HepG2 (cell line): ENCODE results near the gene ALMS1. TPM values are rescaled to one million over a fixed set of nuclear protein-coding genes. Genes with fewer than 3 reads are reported as not detected.

Experiments
- ATAC-seq: fragments of 200-7000 bp; cut with Tn5 transposase; 3 replicates; pipeline ENCODE4 v1.9.1; 2020; ENCODE audit warnings: mild to moderate bottlenecking, moderate library complexity
- BruUV-seq: library from RNA; stranded (reverse); fragments of 400-500 nt; replicated peaks from 2 replicates; lab custom pipeline; 2021; lab: Mats Ljungman, UMichigan
- CTCF ChIA-PET: fragments of 300-600 bp; formaldehyde crosslinking; extraction: SDS; loops from one replicate; lab custom pipeline; 2021; ENCODE audit warnings: low total read pairs, inconsistent platforms, low intra/inter-chr PET ratio; lab: Yijun Ruan, JAX
- POLR2A ChIA-PET: fragments of 350-600 bp; sonication (Branson Sonifier 250); formaldehyde crosslinking; loops from one replicate; lab custom pipeline; 2020; ENCODE audit warnings: antibody characterized with exemption, inconsistent platforms; lab: Yijun Ruan, JAX
- DNase-seq: peaks from one replicate; pipeline ENCODE4 v3.0.0-alpha.2; 2015; ENCODE audit warnings: low spot score
- FAIRE-seq: peaks from 3 replicates; lab custom pipeline; 2011; peaks lifted over from hg19 to GRCh38; lab: Jason Lieb, UNC
- H2AFZ ChIP-seq: one replicate; pipeline ENCODE4 v1.6.1; 2011; ENCODE audit warnings: low read length, inconsistent platforms
- H3K27ac ChIP-seq: fragments of 300-600 bp; 3 replicates; pipeline ENCODE4 v1.8.0; 2011; ENCODE audit warnings: mixed run types, mild to moderate bottlenecking, mixed read lengths, low read length, inconsistent platforms; ENCODE audit not compliant: insufficient read depth; ENCODE audit errors: extremely low read length
- H3K27me3 ChIP-seq, 2 experiments: fragments of 200-600 bp in 1 of 2; 2 replicates in 1 of 2; 3 replicates in 1 of 2; pipeline versions ENCODE4 v1.6.0 to v1.8.0; 2011; ENCODE audit warnings: low read length in 2 of 2, mild to moderate bottlenecking in 2 of 2, moderate library complexity in 2 of 2, inconsistent platforms in 1 of 2; ENCODE audit not compliant: insufficient read depth in 2 of 2, control insufficient read depth in 1 of 2
- H3K36me3 ChIP-seq, 2 experiments: fragments of 200-600 bp in 1 of 2; replicated peaks in 1 of 2; 2 replicates in 1 of 2; 3 replicates in 1 of 2; pipeline versions ENCODE4 v1.5.1 to v1.8.0; 2011; ENCODE audit warnings: low read length in 2 of 2, inconsistent platforms in 1 of 2; ENCODE audit not compliant: insufficient read depth in 2 of 2, control insufficient read depth in 1 of 2
- H3K4me1 ChIP-seq: 2 replicates; pipeline ENCODE4 v1.5.1; 2012; ENCODE audit warnings: low read length, inconsistent platforms; ENCODE audit not compliant: insufficient read depth
- H3K4me2 ChIP-seq: 2 replicates; pipeline ENCODE4 v1.6.0; 2011; ENCODE audit warnings: low read depth, low read length, inconsistent platforms
- H3K4me3 ChIP-seq, 3 experiments: fragments of 200-600 bp in 1 of 3; sonication (generic), shearing (Covaris generic) in 1 of 3; replicated peaks in 1 of 3; 2 replicates each; pipeline ENCODE4 v1.5.1; 2011 to 2016; ENCODE audit warnings: low read length in 3 of 3, inconsistent platforms in 2 of 3, low read depth in 2 of 3, mild to moderate bottlenecking in 2 of 3, control low read depth in 1 of 3, mixed read lengths in 1 of 3; ENCODE audit not compliant: insufficient read depth in 1 of 3
- H3K79me2 ChIP-seq: one replicate; pipeline ENCODE4 v1.6.1; 2011; ENCODE audit warnings: low read length, inconsistent platforms; ENCODE audit not compliant: insufficient read depth
- H3K9ac ChIP-seq: 2 replicates; pipeline ENCODE4 v1.6.0; 2011; ENCODE audit warnings: mild to moderate bottlenecking, low read depth, low read length, inconsistent platforms; ENCODE audit not compliant: insufficient read depth
- H3K9me3 ChIP-seq: 2 replicates; pipeline ENCODE4 v1.5.1; 2012; ENCODE audit warnings: mild to moderate bottlenecking, low read length
- H4K20me1 ChIP-seq: 2 replicates; pipeline ENCODE4 v1.6.0; 2011; ENCODE audit warnings: inconsistent platforms, mild to moderate bottlenecking, low read length, moderate library complexity; ENCODE audit not compliant: insufficient read depth
- EEA1 ChIP-seq: sonication (generic); formaldehyde crosslinking; IDR thresholded peaks from 2 replicates; pipeline ENCODE4 v1.5.1; 2020; ENCODE audit warnings: mild to moderate bottlenecking, missing genetic modification reagents, borderline replicate concordance
- KAT7 ChIP-seq: IDR thresholded peaks from 2 replicates; pipeline ENCODE4 v1.6.1; 2018; ENCODE audit warnings: borderline replicate concordance, missing compliant biosample characterization
- KLF6 ChIP-seq: IDR thresholded peaks from 2 replicates; pipeline ENCODE4 v1.8.0; 2016; ENCODE audit warnings: missing biosample characterization, missing genetic modification reagents
- MAZ ChIP-seq, 2 experiments: sonication (generic) in 1 of 2; formaldehyde crosslinking in 1 of 2; IDR thresholded peaks; 2 replicates each; pipeline versions ENCODE4 v1.5.0 to v1.6.1; 2012 to 2020; ENCODE audit warnings: low read depth in 2 of 2, mild to moderate bottlenecking in 2 of 2, borderline replicate concordance in 1 of 2, improper control_type of control experiment in 1 of 2, low read length in 1 of 2, missing genetic modification reagents in 1 of 2, moderate library complexity in 1 of 2
- NFE2L2 ChIP-seq: fragments of 150-350 bp; IDR thresholded peaks from 2 replicates; pipeline ENCODE4 v1.6.1; 2014; ENCODE audit warnings: low read length
- TAF1 ChIP-seq: sonication (generic); formaldehyde crosslinking; IDR thresholded peaks from 2 replicates; pipeline ENCODE4 v1.4.0; 2020; ENCODE audit warnings: missing genetic modification reagents
- TBX2 ChIP-seq: sonication (generic); formaldehyde crosslinking; IDR thresholded peaks from 2 replicates; pipeline ENCODE4 v1.5.0; 2020; ENCODE audit warnings: missing genetic modification reagents, mild to moderate bottlenecking, borderline replicate concordance
- THAP7 ChIP-seq: sonication (generic); formaldehyde crosslinking; IDR thresholded peaks from 2 replicates; pipeline ENCODE4 v1.8.1; 2023; ENCODE audit warnings: mild to moderate bottlenecking, missing genetic modification reagents
- THAP8 ChIP-seq: sonication (generic); formaldehyde crosslinking; IDR thresholded peaks from 2 replicates; pipeline ENCODE4 v1.5.1; 2020; ENCODE audit warnings: missing genetic modification reagents, mild to moderate bottlenecking, borderline replicate concordance
- YY1 ChIP-seq: IDR thresholded peaks from 2 replicates; pipeline ENCODE4 v1.6.1; 2011; ENCODE audit warnings: low read length, low read depth, moderate library complexity, mild to moderate bottlenecking; ENCODE audit not compliant: insufficient read depth, insufficient replicate concordance
- ZMAT3 ChIP-seq: sonication (generic); formaldehyde crosslinking; conservative IDR thresholded peaks from 2 replicates; pipeline ENCODE4 v1.7.0; 2021; ENCODE audit warnings: missing genetic modification reagents
- ZNF747 ChIP-seq: sonication (generic); formaldehyde crosslinking; IDR thresholded peaks from 2 replicates; pipeline ENCODE4 v1.8.1; 2023; ENCODE audit warnings: missing genetic modification reagents, mild to moderate bottlenecking, borderline replicate concordance
- ZNF839 ChIP-seq: sonication (generic); formaldehyde crosslinking; IDR thresholded peaks from 2 replicates; pipeline ENCODE4 v1.4.0; 2020; ENCODE audit warnings: missing genetic modification reagents, mild to moderate bottlenecking, borderline replicate concordance
- ZNF891 ChIP-seq: sonication (generic); formaldehyde crosslinking; IDR thresholded peaks from 2 replicates; pipeline ENCODE4 v1.5.0; 2020; ENCODE audit warnings: mild to moderate bottlenecking, missing genetic modification reagents
- WGBS: methylation state at CpG from one replicate; pipeline ENCODE4 v1.1.6; 2017; ENCODE audit warnings: low lambda C conversion rate; 5-methylcytosine and 5-hydroxymethylcytosine counted together
- in situ Hi-C: cut with HindIII; loops from 2 replicates; pipeline ENCODE4 v1.10.0; 2017; ENCODE audit warnings: low pct_unique_long_range_greater_than_20kb; ENCODE audit not compliant: extremely low pct_ligation_motif_present
- intact Hi-C: fragments of 100-400 bp; cut with micrococcal nuclease; formaldehyde crosslinking; loops from one replicate; pipeline ENCODE4 v1.10.0; 2022; ENCODE audit not compliant: unreplicated experiment
- polyA plus RNA-seq, 8 experiments: library from polyadenylated mRNA; depleted of rRNA in 3 of 8; stranded (reverse) in 7 of 8; unstranded in 1 of 8; fragments of >200 nt; fragmentation: Illumina TruSeq in 4 of 8; extraction: Trizol in 4 of 8; gene quantifications; 2 replicates each; pipeline versions ENCODE4 v1.2.1 to v1.2.3, GENCODE V29; 2011 to 2016; ENCODE audit warnings: low read depth in 4 of 8, missing spikeins in 1 of 8, mixed read lengths in 1 of 8; ENCODE audit not compliant: insufficient read depth in 1 of 8
- total RNA-seq, 5 experiments: library from RNA; depleted of rRNA; stranded (reverse); fragments of >200 nt; fragmentation: Illumina TruSeq; extraction: Trizol; gene quantifications; 2 replicates each; pipeline ENCODE4 v1.2.3, GENCODE V29; 2016; ENCODE audit warnings: low read depth in 1 of 5
- TF ChIP-seq, protein P1 (sequence below): sonication (generic); formaldehyde crosslinking; IDR thresholded peaks from 2 replicates; pipeline ENCODE4 v1.4.0; 2020; ENCODE audit warnings: mild to moderate bottlenecking, missing genetic modification reagents
- TF ChIP-seq, protein P2 (sequence below): sonication (generic); formaldehyde crosslinking; IDR thresholded peaks from 2 replicates; pipeline ENCODE4 v1.8.0; 2022; ENCODE audit warnings: missing genetic modification reagents, mild to moderate bottlenecking, borderline replicate concordance

The ALMS1 gene
- total and polyA plus RNA-seq, 2 of the 13 experiments (the other 11 are each of a cell fraction or from before 2014, with no cell fraction given), result 12.9 to 21.2 TPM

GRCh38 chr2:73386342-73386868, 769 bp downstream of the ALMS1 start:
- H4K20me1 ChIP-seq, result no peaks in the 10 kb centered on the region
- H3K4me3 ChIP-seq, result peak overlapping the region; percentile 85 to 100 (median 99)
- peak overlapping the region; percentile 94 for H3K4me2 ChIP-seq
- ChIA-PET CTCF (no interaction called here), POLR2A (interaction anchor here (1.4 to 2.2 kb wide), 3 partner anchors 11 to 173 kb away, joined by 3 to 8 read pairs (median 5); partner anchors contain the start of genes CCT7 and SMYD5)
- in situ Hi-C loops, result no loop called here
- H2AFZ ChIP-seq, result peak overlapping the region; percentile 72
- peaks cover 0 to 16% of the 10 kb centered on the region in 2 experiments; a peak in 3 of 5 replicates for H3K27me3 ChIP-seq
- peak overlapping the region; percentile 89 for H3K9ac ChIP-seq
- peaks cover 37% of the 10 kb centered on the region for H3K4me1 ChIP-seq
- FAIRE-seq, result no peak
- DNase-seq, result no peak
- no peaks in the 10 kb centered on the region for H3K9me3 ChIP-seq
- TSS peak; percentile 63 for BruUV-seq
- ATAC-seq, result peak; percentile 22
- H3K27ac ChIP-seq, result peak overlapping the region; percentile 88
- H3K36me3 ChIP-seq, result no peaks in the 10 kb centered on the region
- peaks cover 39% of the 10 kb centered on the region for H3K79me2 ChIP-seq
- intact Hi-C loops, result loop anchor here (10.0 kb wide), 1 partner anchor 172 kb away; the partner anchor contains the start of gene SMYD5
- WGBS, result under 1% methylated on average over 23 of the region's 24 CpGs
- TF ChIP-seq KLF6 (CRISPR knock-in tag) (no peak), EEA1 (0 out of 2 replicates have a peak, but pooled peaks have one; percentile 2), MAZ (IDR thresholded peaks at IDR 0.05; ENCODE audit: borderline replicate concordance, low read depth, low read length) (no peak), MAZ (CRISPR knock-in tag; IDR thresholded peaks at IDR 0.05; ENCODE audit: low read depth) (peak; percentile 40), NFE2L2 (no peak), ZNF891 (CRISPR knock-in tag) (peak; percentile 75; the same call in 1 of the 2 replicates), KAT7 (CRISPR knock-in tag) (0 out of 2 replicates have a peak, but pooled peaks have one; percentile 49), TAF1 (CRISPR knock-in tag) (peak; percentile 10; the same call in 1 of the 2 replicates), TBX2 (CRISPR knock-in tag) (peak; percentile 82), ZNF747 (CRISPR knock-in tag) (peak; percentile 98; the same call in 1 of the 2 replicates), THAP8 (peak; percentile 7; the same call in 1 of the 2 replicates), ZNF839 (CRISPR knock-in tag) (peak; percentile 11; the same call in 1 of the 2 replicates), THAP7 (CRISPR knock-in tag) (0 out of 2 replicates have a peak, but pooled peaks have one; percentile 8), YY1 (no peak), ZMAT3 (CRISPR knock-in tag) (0 out of 2 replicates have a peak, but pooled peaks have one; percentile 18)
- TF ChIP-seq, protein P1, sequence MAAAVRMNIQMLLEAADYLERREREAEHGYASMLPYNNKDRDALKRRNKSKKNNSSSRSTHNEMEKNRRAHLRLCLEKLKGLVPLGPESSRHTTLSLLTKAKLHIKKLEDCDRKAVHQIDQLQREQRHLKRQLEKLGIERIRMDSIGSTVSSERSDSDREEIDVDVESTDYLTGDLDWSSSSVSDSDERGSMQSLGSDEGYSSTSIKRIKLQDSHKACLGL, result 0 out of 2 replicates have a peak, but pooled peaks have one; percentile 4
- TF ChIP-seq, protein P2, sequence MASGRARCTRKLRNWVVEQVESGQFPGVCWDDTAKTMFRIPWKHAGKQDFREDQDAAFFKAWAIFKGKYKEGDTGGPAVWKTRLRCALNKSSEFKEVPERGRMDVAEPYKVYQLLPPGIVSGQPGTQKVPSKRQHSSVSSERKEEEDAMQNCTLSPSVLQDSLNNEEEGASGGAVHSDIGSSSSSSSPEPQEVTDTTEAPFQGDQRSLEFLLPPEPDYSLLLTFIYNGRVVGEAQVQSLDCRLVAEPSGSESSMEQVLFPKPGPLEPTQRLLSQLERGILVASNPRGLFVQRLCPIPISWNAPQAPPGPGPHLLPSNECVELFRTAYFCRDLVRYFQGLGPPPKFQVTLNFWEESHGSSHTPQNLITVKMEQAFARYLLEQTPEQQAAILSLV, result 0 out of 2 replicates have a peak, but pooled peaks have one; percentile 60
